Neural cell (in vitro differentiated cells): ENCODE measurements around the gene DTX3L. TPM values are rescaled to one million over a fixed set of nuclear protein-coding genes. Genes with fewer than 3 reads are reported as not detected.

Experiments used
- H2AFZ ChIP-seq: fragments of 200-600, 300-800 bp; sonication (generic), shearing (Covaris generic); 2 replicates; pipeline ENCODE4 v1.6.0; 2014; ENCODE audit warnings: low read depth, mild to moderate bottlenecking, antibody characterized with exemption, low read length, moderate library complexity
- H3F3A ChIP-seq: fragments of 200-600 bp; shearing (Covaris generic); 2 replicates; pipeline ENCODE4 v1.6.1; 2016; ENCODE audit warnings: mild to moderate bottlenecking, moderate library complexity, mixed read lengths, antibody characterized with exemption, low read length; ENCODE audit not compliant: insufficient read depth, poor library complexity, severe bottlenecking
- H3K27ac ChIP-seq: fragments of 200-600, 300-800 bp; sonication (generic), shearing (Covaris generic); 2 replicates; pipeline ENCODE4 v1.5.1; 2014; ENCODE audit warnings: mild to moderate bottlenecking, low read length, moderate library complexity
- H3K27me3 ChIP-seq: fragments of 300-800, 200-600 bp; sonication (generic), shearing (Covaris generic); 2 replicates; pipeline ENCODE4 v1.6.0; 2014; ENCODE audit warnings: mild to moderate bottlenecking, low read depth, low read length, moderate library complexity; ENCODE audit not compliant: insufficient read depth
- H3K36me3 ChIP-seq: fragments of 300-800, 200-600 bp; sonication (generic), shearing (Covaris generic); 2 replicates; pipeline ENCODE4 v1.5.1; 2014; ENCODE audit warnings: mild to moderate bottlenecking, antibody characterized with exemption, low read length, moderate library complexity; ENCODE audit not compliant: insufficient read depth
- H3K4me2 ChIP-seq: fragments of 300-800, 200-600 bp; sonication (generic), shearing (Covaris generic); 2 replicates; pipeline ENCODE4 v1.6.0; 2014; ENCODE audit warnings: mild to moderate bottlenecking, low read length
- H3K4me3 ChIP-seq: fragments of 300-800, 200-600 bp; sonication (generic), shearing (Covaris generic); 2 replicates; pipeline ENCODE4 v1.5.1; 2014; ENCODE audit warnings: mild to moderate bottlenecking, low read length, moderate library complexity
- H3K79me2 ChIP-seq: fragments of 200-600 bp; shearing (Covaris generic); replicated peaks from 2 replicates; pipeline ENCODE4 v1.6.0; 2014; ENCODE audit warnings: mild to moderate bottlenecking, low read length, moderate library complexity; ENCODE audit not compliant: insufficient read depth
- H3K9ac ChIP-seq: fragments of 300-800, 200-600 bp; sonication (generic), shearing (Covaris generic); 2 replicates; pipeline ENCODE4 v1.6.1; 2016; ENCODE audit warnings: mild to moderate bottlenecking, low read length, mixed read lengths
- H3K9me2 ChIP-seq: fragments of 200-600 bp; shearing (Covaris generic); 2 replicates; pipeline ENCODE4 v1.6.1; 2016; ENCODE audit warnings: mild to moderate bottlenecking, low read length, mixed read lengths; ENCODE audit not compliant: insufficient read depth
- H3K9me3 ChIP-seq: fragments of 200-600, 300-800 bp; sonication (generic), shearing (Covaris generic); 2 replicates; pipeline ENCODE4 v1.6.1; 2016; ENCODE audit warnings: mild to moderate bottlenecking, mixed run types, low read length, moderate library complexity, mixed read lengths
- H4K20me1 ChIP-seq: fragments of 200-600 bp; shearing (Covaris generic); 2 replicates; pipeline ENCODE4 v1.6.1; 2016; ENCODE audit warnings: mild to moderate bottlenecking, mixed run types; ENCODE audit not compliant: insufficient read depth
- CTCF ChIP-seq: fragments of 450-650 bp; IDR thresholded peaks from 2 replicates; pipeline ENCODE4 v1.5.1; 2014; ENCODE audit warnings: antibody characterized with exemption, mild to moderate bottlenecking, moderate library complexity; ENCODE audit not compliant: poor library complexity, severe bottlenecking
- EP300 ChIP-seq: fragments of 450-650 bp; conservative IDR thresholded peaks from 2 replicates; pipeline ENCODE4 v1.6.1; 2014; ENCODE audit warnings: antibody characterized with exemption, mild to moderate bottlenecking, moderate library complexity; ENCODE audit not compliant: poor library complexity, severe bottlenecking
- EZH2 ChIP-seq: fragments of 200-600, 300-800 bp; shearing (Covaris generic), sonication (generic); IDR thresholded peaks from 2 replicates; pipeline ENCODE4 v1.6.1; 2014; ENCODE audit warnings: antibody characterized with exemption, low read length, borderline replicate concordance, mild to moderate bottlenecking; ENCODE audit not compliant: insufficient read depth, poor library complexity, severe bottlenecking
- MXI1 ChIP-seq: fragments of 450-650 bp; conservative IDR thresholded peaks from 2 replicates; pipeline ENCODE4 v1.6.1; 2014; ENCODE audit warnings: antibody characterized with exemption, mild to moderate bottlenecking; ENCODE audit not compliant: poor library complexity, severe bottlenecking
- POLR2AphosphoS5 ChIP-seq: IDR thresholded peaks from 2 replicates; pipeline ENCODE4 v1.6.1; 2012
- RAD21 ChIP-seq: fragments of 450-650 bp; conservative IDR thresholded peaks from 2 replicates; pipeline ENCODE4 v1.6.1; 2014; ENCODE audit warnings: antibody characterized with exemption, mild to moderate bottlenecking, moderate library complexity
- SMC3 ChIP-seq: fragments of 450-650 bp; conservative IDR thresholded peaks from 2 replicates; pipeline ENCODE4 v1.6.1; 2014; ENCODE audit warnings: antibody characterized with exemption, mild to moderate bottlenecking, moderate library complexity; ENCODE audit not compliant: poor library complexity
- TAF1 ChIP-seq: IDR thresholded peaks from 2 replicates; pipeline ENCODE4 v1.6.1; 2012; ENCODE audit warnings: low read depth
- polyA plus RNA-seq: library from polyadenylated mRNA; depleted of rRNA; stranded (reverse); fragments of >200 nt; gene quantifications from 2 replicates; pipeline ENCODE4 v1.2.3, GENCODE V29; 2014
- TF ChIP-seq, protein P1 (sequence below): IDR thresholded peaks from 2 replicates; pipeline ENCODE4 v1.6.1; 2012; ENCODE audit warnings: borderline replicate concordance

DTX3L gene
- polyA plus RNA-seq, 1 donor from 2014 or later = not detected

GRCh38 chr3:122536632-122537001 is 27.5 kb upstream of the DTX3L start:
- Histone ChIP-seq H3K4me3 (no peak overlapping the region), H3K4me2 (no peak overlapping the region), H3K79me2 (no peaks in the 10 kb centered on the region)

GRCh38 chr3:122538956-122539490 is 25.1 kb upstream of the DTX3L start:
- Histone ChIP-seq H3K27ac (no peak overlapping the region), H3K4me2 (no peak overlapping the region), H2AFZ (no peak overlapping the region), H3K4me3 (no peak overlapping the region), H3K27me3 (no peaks in the 10 kb centered on the region), H3K36me3 (no peaks in the 10 kb centered on the region), H3K9me3 (no peaks in the 10 kb centered on the region), H3F3A (no peaks in the 10 kb centered on the region), H3K79me2 (no peaks in the 10 kb centered on the region), H4K20me1 (no peaks in the 10 kb centered on the region), H3K9ac (no peak overlapping the region), H3K9me2 (no peaks in the 10 kb centered on the region)
- TF ChIP-seq, protein P1, sequence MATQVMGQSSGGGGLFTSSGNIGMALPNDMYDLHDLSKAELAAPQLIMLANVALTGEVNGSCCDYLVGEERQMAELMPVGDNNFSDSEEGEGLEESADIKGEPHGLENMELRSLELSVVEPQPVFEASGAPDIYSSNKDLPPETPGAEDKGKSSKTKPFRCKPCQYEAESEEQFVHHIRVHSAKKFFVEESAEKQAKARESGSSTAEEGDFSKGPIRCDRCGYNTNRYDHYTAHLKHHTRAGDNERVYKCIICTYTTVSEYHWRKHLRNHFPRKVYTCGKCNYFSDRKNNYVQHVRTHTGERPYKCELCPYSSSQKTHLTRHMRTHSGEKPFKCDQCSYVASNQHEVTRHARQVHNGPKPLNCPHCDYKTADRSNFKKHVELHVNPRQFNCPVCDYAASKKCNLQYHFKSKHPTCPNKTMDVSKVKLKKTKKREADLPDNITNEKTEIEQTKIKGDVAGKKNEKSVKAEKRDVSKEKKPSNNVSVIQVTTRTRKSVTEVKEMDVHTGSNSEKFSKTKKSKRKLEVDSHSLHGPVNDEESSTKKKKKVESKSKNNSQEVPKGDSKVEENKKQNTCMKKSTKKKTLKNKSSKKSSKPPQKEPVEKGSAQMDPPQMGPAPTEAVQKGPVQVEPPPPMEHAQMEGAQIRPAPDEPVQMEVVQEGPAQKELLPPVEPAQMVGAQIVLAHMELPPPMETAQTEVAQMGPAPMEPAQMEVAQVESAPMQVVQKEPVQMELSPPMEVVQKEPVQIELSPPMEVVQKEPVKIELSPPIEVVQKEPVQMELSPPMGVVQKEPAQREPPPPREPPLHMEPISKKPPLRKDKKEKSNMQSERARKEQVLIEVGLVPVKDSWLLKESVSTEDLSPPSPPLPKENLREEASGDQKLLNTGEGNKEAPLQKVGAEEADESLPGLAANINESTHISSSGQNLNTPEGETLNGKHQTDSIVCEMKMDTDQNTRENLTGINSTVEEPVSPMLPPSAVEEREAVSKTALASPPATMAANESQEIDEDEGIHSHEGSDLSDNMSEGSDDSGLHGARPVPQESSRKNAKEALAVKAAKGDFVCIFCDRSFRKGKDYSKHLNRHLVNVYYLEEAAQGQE = no peak
- TF ChIP-seq POLR2AphosphoS5 (no peak), MXI1 (no peak), CTCF (no peak), RAD21 (no peak), SMC3 (no peak), TAF1 (no peak)

More at GRCh38 chr3:122536632-122537001, 27.5 kb upstream of the DTX3L start:
- TF ChIP-seq EP300 (no peak), EZH2 (no peak), POLR2AphosphoS5 (no peak), TAF1 (no peak), RAD21 (no peak), MXI1 (no peak), CTCF (no peak), SMC3 (no peak)
- TF ChIP-seq, protein P1 = no peak
- H3K27me3 ChIP-seq = no peaks in the 10 kb centered on the region
- no peaks in the 10 kb centered on the region for H3K9me3 ChIP-seq
- H3K27ac ChIP-seq = no peak overlapping the region
- no peak overlapping the region for H2AFZ ChIP-seq
- no peaks in the 10 kb centered on the region for H4K20me1 ChIP-seq
- H3K9ac ChIP-seq = no peak overlapping the region
- no peaks in the 10 kb centered on the region for H3F3A ChIP-seq
- H3K36me3 ChIP-seq = no peaks in the 10 kb centered on the region
- no peaks in the 10 kb centered on the region for H3K9me2 ChIP-seq
